ENCODE results near the gene ZNF558. TPM values are rescaled to one million over a fixed set of nuclear protein-coding genes. Genes with fewer than 3 reads are reported as not detected.

The ZNF558 gene
- total and polyA plus RNA-seq, 8 donors: 8.7 to 26.3 (median 12.3) TPM

GRCh38 chr19:8866344-8866743 is 34.2 kb upstream of the ZNF558 start:
- ATAC-seq: no peak
- FAIRE-seq: no peak

GRCh38 chr19:8858260-8858659 is 26.2 kb upstream of the ZNF558 start:
- intact Hi-C loops (cut with DNase I): no loop called here

More at GRCh38 chr19:8866344-8866743, 34.2 kb upstream of the ZNF558 start:
- Histone ChIP-seq H3K36me3 (no peaks in the 10 kb centered on the region), H3K27ac (no peak overlapping the region), H3K4me3 (no peak overlapping the region), H3K27me3 (no peaks in the 10 kb centered on the region), H3K4me1 (no peaks in the 10 kb centered on the region), H3K9me3 (no peaks in the 10 kb centered on the region)
- DNase-seq: no peak
- intact Hi-C loops (cut with DNase I): no loop called here
- TF ChIP-seq CTCF (IDR thresholded peaks at IDR 0.05): no peak

GRCh38 chr19:8850488-8850887 is 18.4 kb upstream of the ZNF558 start:
- H3K4me1 ChIP-seq: no peaks in the 10 kb centered on the region
- no peak overlapping the region for H3K4me3 ChIP-seq
- peaks cover 0 to 6% (median 0%) of the 10 kb centered on the region in 4 donors for H3K27me3 ChIP-seq
- FAIRE-seq (no peak), DNase-seq (no peak), ATAC-seq (no peak)
- no peak overlapping the region for H3K27ac ChIP-seq
- intact Hi-C loops (cut with DNase I): no loop called here
- H3K9me3 ChIP-seq: no peaks in the 10 kb centered on the region
- H3K36me3 ChIP-seq: no peaks in the 10 kb centered on the region
- WGBS, 2 donors: 87% methylated on average over 3 of the region's 3 CpGs
- no peak for TF ChIP-seq CTCF (IDR thresholded peaks at IDR 0.05)

More at GRCh38 chr19:8858260-8858659, 26.2 kb upstream of the ZNF558 start:
- ATAC-seq: no peak
- no peak for TF ChIP-seq CTCF (IDR thresholded peaks at IDR 0.05)
- FAIRE-seq: no peak
- Histone ChIP-seq H3K4me3 (no peak overlapping the region), H3K27me3 (peaks cover 0 to 10% (median 0%) of the 10 kb centered on the region in 4 donors), H3K36me3 (no peaks in the 10 kb centered on the region), H3K9me3 (no peaks in the 10 kb centered on the region), H3K4me1 (no peaks in the 10 kb centered on the region), H3K27ac (no peak overlapping the region)
- DNase-seq: no peak
- 71 to 73% methylated on average over 3 of the region's 3 CpGs for WGBS, 2 donors

GRCh38 chr19:8849232-8849631 is 17.1 kb upstream of the ZNF558 start:
- Histone ChIP-seq H3K4me3 (no peak overlapping the region), H3K27ac (no peak overlapping the region), H3K9me3 (no peaks in the 10 kb centered on the region), H3K36me3 (no peaks in the 10 kb centered on the region), H3K4me1 (no peaks in the 10 kb centered on the region), H3K27me3 (peaks cover 0 to 6% (median 0%) of the 10 kb centered on the region in 4 donors)
- DNase-seq: no peak
- no peak for FAIRE-seq
- intact Hi-C loops (cut with DNase I): no loop called here
- no peak for ATAC-seq
- WGBS, 2 donors: 93% methylated on average over 2 of the region's 2 CpGs
- TF ChIP-seq CTCF (IDR thresholded peaks at IDR 0.05): no peak

GRCh38 chr19:8846819-8847218 is 14.7 kb upstream of the ZNF558 start:
- intact Hi-C loops (cut with DNase I): no loop called here
- ATAC-seq (no peak), FAIRE-seq (no peak), DNase-seq (no peak)
- WGBS, 2 donors: 64 to 77% methylated on average over 3 of the region's 3 CpGs
- no peaks in the 10 kb centered on the region for H3K36me3 ChIP-seq
- no peak overlapping the region for H3K4me3 ChIP-seq
- no peak overlapping the region for H3K27ac ChIP-seq
- H3K9me3 ChIP-seq: no peaks in the 10 kb centered on the region
- H3K27me3 ChIP-seq: no peaks in the 10 kb centered on the region
- TF ChIP-seq CTCF (IDR thresholded peaks at IDR 0.05): no peak
- H3K4me1 ChIP-seq: no peaks in the 10 kb centered on the region
